ENCODE data around the gene ITIH4.

Gene ITIH4

GRCh38 chr3:52834871-52835501 lies 4.5 kb upstream of the ITIH4 start, which contains the start of gene MUSTN1:
Gene MUSTN1, minus strand, starts transcription at chr3:52835019. Its CDS starts 71 bp downstream, at chr3:52834948.
- TF ChIP-seq POLR2A (IDR thresholded peaks at IDR 0.05; ENCODE audit: low read depth, low read length) = no peak
- FAIRE-seq (no peak), DNase-seq (ENCODE audit: insufficient read length, low spot score) (no peak)

- FAIRE-seq = no peak
- no peak for DNase-seq (ENCODE audit: insufficient read length, low spot score)
- no peak for TF ChIP-seq POLR2A (IDR thresholded peaks at IDR 0.05; ENCODE audit: low read depth, low read length)
Observed at GRCh38 chr3:52833202-52833601, 2.7 kb upstream of the ITIH4 start.

- no peak for TF ChIP-seq POLR2A (IDR thresholded peaks at IDR 0.05; ENCODE audit: low read depth, low read length)
- DNase-seq (ENCODE audit: insufficient read length, low spot score) (peak; percentile 83), FAIRE-seq (peak; percentile 61)
Observed at GRCh38 chr3:52831500-52832301, 1.2 kb upstream of the ITIH4 start.

- TF ChIP-seq POLR2A (IDR thresholded peaks at IDR 0.05; ENCODE audit: low read depth, low read length) = no peak
- FAIRE-seq (no peak), DNase-seq (ENCODE audit: insufficient read length, low spot score) (no peak)
Observed at GRCh38 chr3:52829906-52830463, 487 bp downstream of the ITIH4 start.

- no peak for FAIRE-seq
- TF ChIP-seq POLR2A (IDR thresholded peaks at IDR 0.05; ENCODE audit: low read depth, low read length) = no peak
- DNase-seq (ENCODE audit: insufficient read length, low spot score) = no peak
Observed at GRCh38 chr3:52829482-52829881, 990 bp downstream of the ITIH4 start.

- FAIRE-seq (no peak), DNase-seq (ENCODE audit: insufficient read length, low spot score) (no peak)
- TF ChIP-seq POLR2A (IDR thresholded peaks at IDR 0.05; ENCODE audit: low read depth, low read length) = no peak
Observed at GRCh38 chr3:52827866-52828376, 2.6 kb downstream of the ITIH4 start.

- no peak for TF ChIP-seq POLR2A (IDR thresholded peaks at IDR 0.05; ENCODE audit: low read depth, low read length)
- FAIRE-seq (no peak), DNase-seq (ENCODE audit: insufficient read length, low spot score) (peak; percentile 44)
Observed at GRCh38 chr3:52827441-52827840, 3.0 kb downstream of the ITIH4 start.

GRCh38 chr3:52824037-52824436 lies 6.4 kb downstream of the ITIH4 start:
- FAIRE-seq = no peak
- no peak for TF ChIP-seq POLR2A (IDR thresholded peaks at IDR 0.05; ENCODE audit: low read depth, low read length)
- no peak for DNase-seq (ENCODE audit: insufficient read length, low spot score)

GRCh38 chr3:52822363-52822762 lies 8.1 kb downstream of the ITIH4 start:
- no peak for TF ChIP-seq POLR2A (IDR thresholded peaks at IDR 0.05; ENCODE audit: low read depth, low read length)
- DNase-seq (ENCODE audit: insufficient read length, low spot score) = no peak
- no peak for FAIRE-seq

- FAIRE-seq = no peak
Observed at GRCh38 chr3:52820736-52821135, 9.7 kb downstream of the ITIH4 start.

GRCh38 chr3:52819936-52820335 lies 10.5 kb downstream of the ITIH4 start:
- no peak for TF ChIP-seq POLR2A (IDR thresholded peaks at IDR 0.05; ENCODE audit: low read depth, low read length)
- FAIRE-seq = no peak
- no peak for DNase-seq (ENCODE audit: insufficient read length, low spot score)

More at GRCh38 chr3:52820736-52821135, 9.7 kb downstream of the ITIH4 start:
- TF ChIP-seq POLR2A (IDR thresholded peaks at IDR 0.05; ENCODE audit: low read depth, low read length) = no peak
- no peak for DNase-seq (ENCODE audit: insufficient read length, low spot score)

GRCh38 chr3:52817860-52818259 lies 12.6 kb downstream of the ITIH4 start:
- FAIRE-seq = no peak
- no peak for TF ChIP-seq POLR2A (IDR thresholded peaks at IDR 0.05; ENCODE audit: low read depth, low read length)
- no peak for DNase-seq (ENCODE audit: insufficient read length, low spot score)

GRCh38 chr3:52817221-52817620 lies 13.3 kb downstream of the ITIH4 start:
- DNase-seq (ENCODE audit: insufficient read length, low spot score) (no peak), FAIRE-seq (no peak)
- no peak for TF ChIP-seq POLR2A (IDR thresholded peaks at IDR 0.05; ENCODE audit: low read depth, low read length)

GRCh38 chr3:52816654-52817053 lies 13.8 kb downstream of the ITIH4 start:
- FAIRE-seq (no peak), DNase-seq (ENCODE audit: insufficient read length, low spot score) (no peak)
- TF ChIP-seq POLR2A (IDR thresholded peaks at IDR 0.05; ENCODE audit: low read depth, low read length) = no peak

All from H54 (cell line).